Sigmoid colon (tissue), 7 donors: ENCODE results near the gene OSBPL5. TPM values are rescaled to one million over a fixed set of nuclear protein-coding genes. Genes with fewer than 3 reads are reported as not detected.
A peak's percentile ranks its signal among the peaks of the same experiment; 100 is the strongest.

Experiments used
- DNase-seq: peaks from one replicate; pipeline ENCODE4 v3.0.0-alpha.2; 2019
- H3K27ac ChIP-seq, 4 donors: fragments of 200-600 bp; sonication (generic); one replicate each; pipeline ENCODE4 v1.5.1; 2016 to 2019; ENCODE audit warnings: mild to moderate bottlenecking in 1 of 4
- H3K27me3 ChIP-seq, 3 donors: fragments of 200-600 bp; sonication (generic); one replicate each; pipeline ENCODE4 v1.5.1; 2019; ENCODE audit warnings: mild to moderate bottlenecking in 1 of 3
- H3K36me3 ChIP-seq, 4 donors: fragments of 200-600 bp; sonication (generic); one replicate each; pipeline ENCODE4 v1.5.1; 2016 to 2019
- H3K4me1 ChIP-seq, 4 donors: fragments of 200-600 bp; sonication (generic); one replicate each; pipeline ENCODE4 v1.5.1; 2017 to 2019
- H3K4me3 ChIP-seq, 4 donors: fragments of 200-600 bp; sonication (generic); one replicate each; pipeline ENCODE4 v1.5.1; 2017 to 2019; ENCODE audit warnings: mild to moderate bottlenecking in 2 of 4, moderate library complexity in 1 of 4
- H3K9me3 ChIP-seq, 4 donors: fragments of 200-600 bp in 3 of 4; sonication (generic) in 3 of 4; one replicate each; pipeline versions ENCODE4 v1.5.1 to v1.6.1; 2013 to 2019
- CTCF ChIP-seq, 4 experiments: fragments of 450-650 bp in 3 of 4; fragments of 200-600 bp in 1 of 4; IDR thresholded peaks; one replicate each; pipeline ENCODE4 v1.5.1; 2016 to 2019; ENCODE audit warnings: antibody characterized with exemption in 4 of 4, mild to moderate bottlenecking in 3 of 4, moderate library complexity in 2 of 4
- EP300 ChIP-seq, 4 donors: sonication (generic); formaldehyde crosslinking; IDR thresholded peaks; one replicate each; pipeline ENCODE4 v1.6.1; 2017; ENCODE audit warnings: antibody characterized with exemption in 4 of 4
- POLR2A ChIP-seq, 2 donors: fragments of 450-650 bp; IDR thresholded peaks; one replicate each; pipeline ENCODE4 v1.6.1; 2016; ENCODE audit warnings: antibody characterized with exemption in 2 of 2, mild to moderate bottlenecking in 2 of 2, moderate library complexity in 2 of 2
- POLR2AphosphoS5 ChIP-seq, 4 donors: sonication (generic); formaldehyde crosslinking; IDR thresholded peaks; one replicate each; pipeline ENCODE4 v1.6.1; 2017; ENCODE audit warnings: antibody characterized with exemption in 4 of 4
- WGBS, 2 donors: extraction: QIAGEN DNeasy Blood & Tissue Kit; methylation state at CpG; one replicate each; pipeline ENCODE4 v1.1.7; 2013; 5-methylcytosine and 5-hydroxymethylcytosine counted together
- intact Hi-C: fragments of 100-400 bp; cut with DNase I; formaldehyde crosslinking; loops from one replicate; pipeline ENCODE4 v1.15.1; 2023
- polyA plus RNA-seq, 3 donors: library from polyadenylated mRNA; stranded (reverse); fragments of 200-250 nt; gene quantifications; one replicate each; pipeline ENCODE4 v1.2.3, GENCODE V29; 2013
- total RNA-seq, 4 donors: library from RNA; depleted of rRNA; stranded (reverse); fragments of >200 nt; gene quantifications; one replicate each; pipeline ENCODE4 v1.1.0, GENCODE V29; 2016
- donor health status: healthy with polysubstance abuse.
- donor health status: Bipolar disorder and iron deficiency.
- donor health status: healthy.

OSBPL5 gene
- total and polyA plus RNA-seq, 7 donors: 16.6 to 69.2 (median 29.8) TPM

GRCh38 chr11:3138178-3139085, 26.7 kb downstream of the OSBPL5 start:
- TF ChIP-seq EP300 (IDR thresholded peaks at IDR 0.05): no peak
- no peak for TF ChIP-seq POLR2AphosphoS5 (IDR thresholded peaks at IDR 0.05)
- no peak for TF ChIP-seq CTCF (IDR thresholded peaks at IDR 0.05)
- TF ChIP-seq POLR2A (IDR thresholded peaks at IDR 0.05): no peak
- DNase-seq: peak; percentile 69
- Histone ChIP-seq H3K27me3 (no peaks in the 10 kb centered on the region), H3K9me3 (no peaks in the 10 kb centered on the region), H3K36me3 (peaks cover 0 to 4% (median 0%) of the 10 kb centered on the region in 4 donors), H3K27ac (peak overlapping the region in 3 of 4 donors; percentile 42 to 58 (median 57)), H3K4me1 (peaks cover 0 to 65% (median 55%) of the 10 kb centered on the region in 4 donors), H3K4me3 (no peak overlapping the region)
- intact Hi-C loops: no loop called here
- whole genome bisulfite sequencing, 2 donors: 80 to 86% methylated on average over 28 of the region's 28 CpGs

GRCh38 chr11:3137486-3138177, 27.5 kb downstream of the OSBPL5 start:
- TF ChIP-seq POLR2AphosphoS5 (IDR thresholded peaks at IDR 0.05) (no peak), POLR2A (IDR thresholded peaks at IDR 0.05) (no peak), EP300 (IDR thresholded peaks at IDR 0.05) (no peak), CTCF (IDR thresholded peaks at IDR 0.05) (no peak)
- Histone ChIP-seq H3K27ac (peak overlapping the region in 3 of 4 donors; percentile 42 to 58 (median 57)), H3K9me3 (no peaks in the 10 kb centered on the region), H3K4me1 (peaks cover 0 to 63% (median 55%) of the 10 kb centered on the region in 4 donors), H3K27me3 (no peaks in the 10 kb centered on the region), H3K36me3 (peaks cover 0 to 4% (median 0%) of the 10 kb centered on the region in 4 donors), H3K4me3 (no peak overlapping the region)
- WGBS, 2 donors: 69 to 89% methylated on average over 17 of the region's 17 CpGs
- DNase-seq: peak; percentile 57
- intact Hi-C loops: no loop called here

- H3K4me1 ChIP-seq: peaks cover 0 to 63% (median 55%) of the 10 kb centered on the region in 4 donors
- DNase-seq: peak; percentile 59
- intact Hi-C loops: no loop called here
Measured at GRCh38 chr11:3136546-3137455, 28.3 kb downstream of the OSBPL5 start.

More at GRCh38 chr11:3136546-3137455, 28.3 kb downstream of the OSBPL5 start:
- H3K27ac ChIP-seq: no peak overlapping the region
- H3K36me3 ChIP-seq: peaks cover 0 to 4% (median 0%) of the 10 kb centered on the region in 4 donors
- 85 to 92% methylated on average over 13 of the region's 13 CpGs for WGBS, 2 donors
- TF ChIP-seq CTCF (IDR thresholded peaks at IDR 0.05): no peak
- H3K9me3 ChIP-seq: no peaks in the 10 kb centered on the region
- no peaks in the 10 kb centered on the region for H3K27me3 ChIP-seq
- no peak overlapping the region for H3K4me3 ChIP-seq
